Measurements from ENCODE around the gene RECK. TPM values are rescaled to one million over a fixed set of nuclear protein-coding genes. Genes with fewer than 3 reads are reported as not detected.
A peak's percentile ranks its signal among the peaks of the same experiment; 100 is the strongest.

The RECK gene
- total RNA-seq, 1 donor from 2014 or later: 48.2 TPM

GRCh38 chr9:36099718-36100117 lies 63.0 kb downstream of the RECK start:
- Mint-ChIP-seq H3K36me3 (ENCODE audit: low read depth, unreplicated experiment) (peaks cover 4% of the 10 kb centered on the region), H3K4me3 (ENCODE audit: unreplicated experiment) (no peak overlapping the region), H3K27me3 (ENCODE audit: unreplicated experiment) (no peaks in the 10 kb centered on the region), H3K4me1 (ENCODE audit: unreplicated experiment) (peaks cover 5% of the 10 kb centered on the region), H3K9me3 (ENCODE audit: unreplicated experiment) (no peaks in the 10 kb centered on the region), H3K27ac (ENCODE audit: unreplicated experiment) (no peak overlapping the region)
- DNase-seq (ENCODE audit: low spot score): no peak
- TF ChIP-seq, protein P1, sequence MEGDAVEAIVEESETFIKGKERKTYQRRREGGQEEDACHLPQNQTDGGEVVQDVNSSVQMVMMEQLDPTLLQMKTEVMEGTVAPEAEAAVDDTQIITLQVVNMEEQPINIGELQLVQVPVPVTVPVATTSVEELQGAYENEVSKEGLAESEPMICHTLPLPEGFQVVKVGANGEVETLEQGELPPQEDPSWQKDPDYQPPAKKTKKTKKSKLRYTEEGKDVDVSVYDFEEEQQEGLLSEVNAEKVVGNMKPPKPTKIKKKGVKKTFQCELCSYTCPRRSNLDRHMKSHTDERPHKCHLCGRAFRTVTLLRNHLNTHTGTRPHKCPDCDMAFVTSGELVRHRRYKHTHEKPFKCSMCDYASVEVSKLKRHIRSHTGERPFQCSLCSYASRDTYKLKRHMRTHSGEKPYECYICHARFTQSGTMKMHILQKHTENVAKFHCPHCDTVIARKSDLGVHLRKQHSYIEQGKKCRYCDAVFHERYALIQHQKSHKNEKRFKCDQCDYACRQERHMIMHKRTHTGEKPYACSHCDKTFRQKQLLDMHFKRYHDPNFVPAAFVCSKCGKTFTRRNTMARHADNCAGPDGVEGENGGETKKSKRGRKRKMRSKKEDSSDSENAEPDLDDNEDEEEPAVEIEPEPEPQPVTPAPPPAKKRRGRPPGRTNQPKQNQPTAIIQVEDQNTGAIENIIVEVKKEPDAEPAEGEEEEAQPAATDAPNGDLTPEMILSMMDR (IDR thresholded peaks at IDR 0.05; ENCODE audit: unreplicated experiment): no peak

- TF ChIP-seq, protein P1 (IDR thresholded peaks at IDR 0.05; ENCODE audit: unreplicated experiment): no peak
- H3K9me3 Mint-ChIP-seq (ENCODE audit: unreplicated experiment): no peaks in the 10 kb centered on the region
- H3K36me3 Mint-ChIP-seq (ENCODE audit: low read depth, unreplicated experiment): peaks cover 9% of the 10 kb centered on the region
- H3K4me1 Mint-ChIP-seq (ENCODE audit: unreplicated experiment): peaks cover 5% of the 10 kb centered on the region
- no peak for DNase-seq (ENCODE audit: low spot score)
- no peaks in the 10 kb centered on the region for H3K27me3 Mint-ChIP-seq (ENCODE audit: unreplicated experiment)
- H3K4me3 Mint-ChIP-seq (ENCODE audit: unreplicated experiment): no peak overlapping the region
- peak overlapping the region; percentile 17 for H3K27ac Mint-ChIP-seq (ENCODE audit: unreplicated experiment)
Measured at GRCh38 chr9:36100532-36100931, 63.8 kb downstream of the RECK start.

- Mint-ChIP-seq H3K27me3 (ENCODE audit: unreplicated experiment) (no peaks in the 10 kb centered on the region), H3K27ac (ENCODE audit: unreplicated experiment) (no peak overlapping the region), H3K4me3 (ENCODE audit: unreplicated experiment) (no peak overlapping the region), H3K9me3 (ENCODE audit: unreplicated experiment) (no peaks in the 10 kb centered on the region), H3K36me3 (ENCODE audit: low read depth, unreplicated experiment) (peaks cover 9% of the 10 kb centered on the region), H3K4me1 (ENCODE audit: unreplicated experiment) (peaks cover 5% of the 10 kb centered on the region)
- DNase-seq (ENCODE audit: low spot score): no peak
- TF ChIP-seq, protein P1 (IDR thresholded peaks at IDR 0.05; ENCODE audit: unreplicated experiment): no peak
Measured at GRCh38 chr9:36101916-36102741, 65.4 kb downstream of the RECK start.

GRCh38 chr9:36102742-36103495 lies 66.2 kb downstream of the RECK start:
- peak overlapping the region; percentile 88 for H3K27ac Mint-ChIP-seq (ENCODE audit: unreplicated experiment)
- H3K27me3 Mint-ChIP-seq (ENCODE audit: unreplicated experiment): no peaks in the 10 kb centered on the region
- TF ChIP-seq, protein P1 (IDR thresholded peaks at IDR 0.05; ENCODE audit: unreplicated experiment): peak; percentile 72
- no peak overlapping the region for H3K4me3 Mint-ChIP-seq (ENCODE audit: unreplicated experiment)
- H3K9me3 Mint-ChIP-seq (ENCODE audit: unreplicated experiment): no peaks in the 10 kb centered on the region
- H3K36me3 Mint-ChIP-seq (ENCODE audit: low read depth, unreplicated experiment): peaks cover 9% of the 10 kb centered on the region
- peak; percentile 81 for DNase-seq (ENCODE audit: low spot score)
- peaks cover 5% of the 10 kb centered on the region for H3K4me1 Mint-ChIP-seq (ENCODE audit: unreplicated experiment)

- H3K36me3 Mint-ChIP-seq (ENCODE audit: low read depth, unreplicated experiment): peaks cover 15% of the 10 kb centered on the region
- H3K27ac Mint-ChIP-seq (ENCODE audit: unreplicated experiment): no peak overlapping the region
- no peak for DNase-seq (ENCODE audit: low spot score)
- H3K27me3 Mint-ChIP-seq (ENCODE audit: unreplicated experiment): peaks cover 1% of the 10 kb centered on the region
- peak overlapping the region; percentile 74 for H3K4me3 Mint-ChIP-seq (ENCODE audit: unreplicated experiment)
- no peaks in the 10 kb centered on the region for H3K9me3 Mint-ChIP-seq (ENCODE audit: unreplicated experiment)
- TF ChIP-seq, protein P1 (IDR thresholded peaks at IDR 0.05; ENCODE audit: unreplicated experiment): no peak
- no peaks in the 10 kb centered on the region for H3K4me1 Mint-ChIP-seq (ENCODE audit: unreplicated experiment)
Measured at GRCh38 chr9:36109071-36109470, 72.4 kb downstream of the RECK start.

Data from endothelial cell (in vitro differentiated cells).